GM19025 (cell line): Measurements from ENCODE around the gene ARFGEF3.

Experiments
- ATAC-seq: cut with Tn5 transposase; IDR thresholded peaks from one replicate; pipeline ENCODE4 v1.9.1; 2021; ENCODE audit warnings: mild to moderate bottlenecking, low read depth, moderate library complexity; ENCODE audit not compliant: unreplicated experiment

The ARFGEF3 gene

GRCh38 chr6:138383776-138384175 lies 222.0 kb downstream of the ARFGEF3 start:
- ATAC-seq = no peak

- ATAC-seq = no peak
These were observed 225.2 kb downstream of the ARFGEF3 start for GRCh38 chr6:138386897-138387296.

GRCh38 chr6:138387577-138388368 lies 226.0 kb downstream of the ARFGEF3 start:
- ATAC-seq = no peak

GRCh38 chr6:138389551-138389950 lies 227.8 kb downstream of the ARFGEF3 start:
- ATAC-seq = no peak
